Stimulated activated CD8-positive, alpha-beta memory T cell treated with anti-CD3 and anti-CD28 coated beads, Interleukin-15, amount 100 ng/mL, for 1 hour (primary cell): Measurements from ENCODE around the gene TOGARAM1.

Experiments used
- DNase-seq: peaks from one replicate; pipeline ENCODE4 v3.0.0-alpha.2; 2020; ENCODE audit warnings: low read depth

TOGARAM1 gene

DNA sequence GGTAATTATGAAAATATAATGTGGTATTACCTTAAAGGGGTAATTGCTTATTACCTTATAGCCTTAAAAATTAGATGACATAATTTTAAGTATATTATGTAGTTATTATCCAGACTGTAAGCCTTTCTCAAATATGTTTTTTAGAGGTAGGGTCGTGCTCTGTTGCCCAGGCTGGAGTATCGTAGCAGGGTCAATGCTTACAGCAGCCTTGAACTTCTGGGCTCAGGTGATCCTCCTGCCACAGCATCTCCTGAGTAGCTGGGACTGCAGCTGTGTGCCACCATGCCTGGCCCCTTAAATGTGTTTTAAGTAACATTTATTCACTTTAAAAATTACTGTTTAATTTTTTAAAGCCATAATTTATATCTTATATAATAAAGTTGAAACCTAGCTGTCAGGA lies 132.3 kb downstream of the TOGARAM1 start:
- no peak for DNase-seq

DNA sequence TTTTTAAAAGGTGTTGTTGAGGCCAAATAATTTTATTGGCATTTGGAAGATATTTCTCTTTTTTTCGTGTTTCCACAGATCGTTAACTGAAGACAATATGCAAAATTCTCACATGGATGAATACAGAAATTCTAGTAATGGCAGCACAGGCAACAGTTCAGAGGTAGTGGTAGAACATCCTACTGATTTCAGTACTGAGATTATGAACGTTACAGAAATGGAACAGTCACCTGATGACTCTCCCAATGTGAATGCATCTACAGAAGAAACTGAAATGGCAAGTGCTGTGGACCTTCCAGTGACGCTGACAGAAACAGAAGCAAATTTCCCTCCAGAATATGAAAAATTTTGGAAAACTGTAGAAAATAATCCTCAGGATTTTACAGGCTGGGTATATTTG lies 133.2 kb downstream of the TOGARAM1 start:
- no peak for DNase-seq

DNA sequence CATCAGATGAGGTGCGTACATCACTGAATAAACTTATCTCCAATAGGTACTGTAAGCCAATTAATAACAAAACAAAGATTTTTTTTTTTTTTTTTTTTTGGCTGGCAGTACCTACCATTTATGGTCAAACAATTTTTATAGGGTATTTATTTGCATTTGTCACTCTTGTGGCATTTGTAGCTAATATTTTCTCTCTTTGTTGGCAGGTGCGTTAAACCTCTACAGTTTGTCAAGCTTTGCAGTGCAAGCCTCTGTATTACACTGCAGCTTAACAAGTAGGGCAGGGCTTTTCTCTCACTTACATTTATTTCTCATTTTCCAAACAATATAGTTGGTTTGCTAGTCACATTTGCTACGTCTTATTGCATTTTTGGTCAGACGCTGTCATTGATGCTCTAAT lies 134.2 kb downstream of the TOGARAM1 start:
- no peak for DNase-seq

DNA sequence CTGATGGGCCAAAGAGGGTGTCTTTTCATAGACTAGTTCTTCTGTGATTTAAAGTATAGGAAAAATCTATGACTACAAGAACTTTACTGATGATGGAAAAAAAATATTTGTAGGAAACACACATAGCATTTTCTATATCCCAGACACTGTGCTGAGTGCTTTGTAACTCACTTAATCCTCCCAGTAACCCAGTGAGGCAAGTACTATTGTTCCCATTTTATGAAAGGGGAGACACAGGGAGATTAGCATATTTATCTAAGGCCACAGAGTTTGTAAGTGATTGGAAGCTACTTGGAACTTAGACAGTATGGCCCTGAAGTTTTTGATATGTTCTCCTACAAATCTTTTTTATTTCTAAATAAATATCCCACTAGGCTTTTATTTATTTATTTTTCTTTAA lies 141.8 kb downstream of the TOGARAM1 start:
- no peak for DNase-seq

DNA sequence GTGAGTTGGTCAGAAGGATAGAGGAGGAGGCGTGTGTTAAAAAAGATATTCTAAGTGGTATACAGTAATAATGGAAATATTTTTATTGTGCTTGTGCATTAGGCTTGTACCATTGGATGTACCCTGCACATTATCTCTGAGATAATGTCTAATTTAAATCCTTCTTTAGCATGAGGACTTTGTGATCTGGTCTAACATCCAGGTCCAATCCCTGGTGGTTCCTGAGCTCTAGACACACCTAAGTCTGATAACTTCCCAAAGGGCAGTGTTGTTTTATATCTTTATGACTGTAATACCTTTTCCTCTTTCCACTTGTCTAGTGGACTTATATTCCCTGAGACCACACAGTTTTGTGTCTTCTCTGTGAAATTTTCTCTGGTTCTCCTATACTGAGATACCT lies 142.6 kb downstream of the TOGARAM1 start:
- no peak for DNase-seq

DNA sequence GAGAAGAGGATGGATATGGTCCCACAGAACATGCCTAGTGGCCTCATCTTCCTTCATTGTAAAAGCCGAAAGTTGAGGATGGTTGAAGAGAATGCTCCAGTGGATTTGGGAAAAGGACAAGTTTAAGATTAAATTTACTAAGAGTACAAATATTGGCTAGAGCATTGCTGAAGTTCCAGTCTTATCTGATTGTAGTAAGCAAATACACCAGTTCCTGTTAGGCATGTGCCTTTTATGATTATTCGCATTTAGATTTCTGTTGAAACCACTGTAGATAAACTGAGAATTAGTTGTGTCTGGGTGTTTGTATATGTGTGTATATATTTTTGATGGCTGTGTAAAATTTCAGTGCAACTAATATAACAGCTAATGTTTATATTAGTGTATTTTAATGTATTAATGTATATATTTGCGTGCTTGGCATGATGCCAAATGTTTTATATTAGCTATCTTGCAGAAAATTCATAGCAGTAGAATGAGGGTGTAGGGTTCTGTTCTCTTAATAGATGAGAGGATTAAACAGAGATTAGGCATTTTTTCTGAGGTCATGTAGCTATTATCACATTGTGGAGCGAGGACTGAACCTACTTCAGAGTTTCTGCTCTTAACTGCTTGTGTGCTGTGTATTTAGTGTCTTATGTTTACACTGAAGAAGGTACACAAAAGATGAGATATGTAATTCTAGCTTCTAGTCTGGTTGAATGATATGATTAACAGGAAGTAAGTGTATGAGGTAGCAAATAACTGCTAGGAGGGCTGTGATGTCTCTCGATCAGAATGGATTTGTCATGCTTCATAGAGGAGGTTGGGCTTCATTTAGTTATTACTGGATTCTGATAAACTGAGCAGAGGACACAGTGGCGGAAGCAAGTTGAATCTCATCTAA lies 151.1 kb downstream of the TOGARAM1 start:
- DNase-seq, result no peak

DNA sequence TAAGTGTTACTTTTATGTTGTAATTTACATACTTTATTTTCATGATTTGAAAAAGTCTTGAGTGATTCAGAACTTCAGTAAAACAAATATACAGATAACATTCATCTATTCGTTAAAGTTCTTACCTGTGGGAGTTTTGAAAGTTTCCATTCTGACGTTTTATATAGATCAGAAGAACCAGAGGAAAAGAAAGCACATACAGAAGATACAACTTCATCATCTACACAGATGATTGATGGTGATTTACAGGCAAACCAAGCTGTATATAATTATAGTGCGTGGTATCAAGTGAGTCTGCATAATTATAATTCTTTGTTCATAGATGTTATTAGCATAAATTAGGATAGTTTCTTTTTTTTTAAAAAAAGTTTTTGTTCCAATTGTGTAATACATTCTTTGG lies 152.3 kb downstream of the TOGARAM1 start:
- no peak for DNase-seq

DNA sequence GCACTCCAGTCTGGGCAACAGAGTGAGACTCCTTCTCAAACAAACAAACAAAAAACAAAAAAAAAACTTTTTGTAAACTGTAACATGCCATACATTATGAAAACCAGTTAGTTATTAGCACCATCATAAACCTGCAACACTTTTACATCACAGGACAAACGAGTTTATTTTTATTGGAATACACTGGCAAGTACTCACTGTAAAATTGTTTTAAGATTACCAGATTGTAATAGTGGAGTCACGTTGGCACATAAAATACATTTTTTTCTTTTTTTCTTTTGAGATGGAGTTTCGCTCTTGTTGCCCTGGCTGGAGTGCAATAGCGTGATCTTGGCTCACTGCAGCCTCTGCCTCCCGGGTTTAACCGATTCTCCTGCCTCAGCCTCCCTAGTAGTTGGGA lies 156.6 kb downstream of the TOGARAM1 start:
- DNase-seq, result no peak

DNA sequence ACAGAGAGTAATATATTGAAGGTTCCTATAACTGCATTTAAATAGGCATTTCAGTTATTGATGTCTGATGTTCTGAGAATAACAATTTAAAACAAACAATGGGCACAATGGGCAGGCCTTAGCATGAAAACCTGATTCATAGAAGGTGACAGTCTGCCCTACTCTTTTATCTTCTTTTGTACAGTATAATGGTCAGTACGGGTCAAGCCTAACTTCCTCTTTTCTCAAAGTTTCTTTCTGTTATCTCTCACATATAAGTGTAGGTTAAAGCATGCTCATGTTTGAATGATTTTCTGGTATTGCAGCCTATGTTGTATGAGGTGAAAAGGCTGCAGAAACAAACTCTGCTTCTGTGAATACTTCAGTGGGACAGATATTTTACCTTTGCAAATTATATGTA lies 158.1 kb downstream of the TOGARAM1 start:
- no peak for DNase-seq

DNA sequence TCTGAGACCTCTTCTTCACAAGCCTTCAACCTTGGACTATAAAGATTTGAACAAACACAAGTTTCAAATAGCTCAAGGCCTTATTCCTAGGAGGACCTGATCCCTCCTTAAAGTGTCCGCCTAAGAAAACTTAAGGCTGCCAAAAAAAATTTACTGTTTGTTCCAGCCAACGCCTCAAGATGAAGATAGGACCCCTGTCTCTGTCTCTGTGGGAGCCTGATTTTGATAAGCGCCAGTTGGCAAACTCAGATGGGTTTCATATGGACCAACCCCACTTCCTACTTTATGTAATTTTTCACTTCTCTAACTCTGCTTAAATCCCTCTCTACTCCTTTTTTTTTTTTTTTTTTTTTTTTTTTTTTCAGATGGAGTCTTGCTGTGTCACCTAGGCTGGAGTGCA lies 161.3 kb downstream of the TOGARAM1 start:
- DNase-seq, result no peak
